Muscle of leg (tissue), 11 donors: ENCODE results near the gene CBX8. TPM values are rescaled to one million over a fixed set of nuclear protein-coding genes. Genes with fewer than 3 reads are reported as not detected.

Source experiments
- DNase-seq: peaks from one replicate; pipeline ENCODE4 v3.0.0; 2013
- H3K27ac ChIP-seq: one replicate; pipeline ENCODE4 v1.5.1; 2013; ENCODE audit warnings: mild to moderate bottlenecking, low read length, control low read depth
- H3K27me3 ChIP-seq: one replicate; pipeline ENCODE4 v1.6.1; 2013; ENCODE audit warnings: low read length; ENCODE audit not compliant: control insufficient read depth, insufficient read depth
- H3K36me3 ChIP-seq: one replicate; pipeline ENCODE4 v1.6.1; 2013; ENCODE audit warnings: low read length; ENCODE audit not compliant: control insufficient read depth, insufficient read depth
- H3K4me1 ChIP-seq: one replicate; pipeline ENCODE4 v1.6.1; 2013; ENCODE audit warnings: low read length; ENCODE audit not compliant: control insufficient read depth, insufficient read depth
- H3K4me3 ChIP-seq: one replicate; pipeline ENCODE4 v1.5.1; 2013; ENCODE audit warnings: low read length, control low read depth
- H3K9me3 ChIP-seq: replicated peaks from 2 replicates; pipeline ENCODE4 v1.6.1; 2013; ENCODE audit warnings: low read depth, low read length; ENCODE audit not compliant: control insufficient read depth
- WGBS: methylation state at CpG from one replicate; pipeline ENCODE4 v1.1.5; 2013; ENCODE audit warnings: missing lambda C conversion rate; ENCODE audit not compliant: insufficient coverage; 5-methylcytosine and 5-hydroxymethylcytosine counted together
- polyA plus RNA-seq, 8 donors: library from polyadenylated mRNA; unstranded; fragments of 120-200 nt; gene quantifications; one replicate each; pipeline versions ENCODE4 v1.2.1 to v1.2.3, GENCODE V29; 2013; ENCODE audit warnings: inconsistent platforms in 1 of 8, low replicate concordance in 1 of 8; ENCODE audit not compliant: insufficient read length in 8 of 8, insufficient read depth in 1 of 8
- total RNA-seq: library from RNA; stranded (reverse); fragments of 120-200 nt; gene quantifications from one replicate; pipeline ENCODE4 v1.2.4, GENCODE V29; 2013

Gene CBX8
- total and polyA plus RNA-seq, 9 donors = 4.8 to 6.8 (median 5.9) TPM

DNA sequence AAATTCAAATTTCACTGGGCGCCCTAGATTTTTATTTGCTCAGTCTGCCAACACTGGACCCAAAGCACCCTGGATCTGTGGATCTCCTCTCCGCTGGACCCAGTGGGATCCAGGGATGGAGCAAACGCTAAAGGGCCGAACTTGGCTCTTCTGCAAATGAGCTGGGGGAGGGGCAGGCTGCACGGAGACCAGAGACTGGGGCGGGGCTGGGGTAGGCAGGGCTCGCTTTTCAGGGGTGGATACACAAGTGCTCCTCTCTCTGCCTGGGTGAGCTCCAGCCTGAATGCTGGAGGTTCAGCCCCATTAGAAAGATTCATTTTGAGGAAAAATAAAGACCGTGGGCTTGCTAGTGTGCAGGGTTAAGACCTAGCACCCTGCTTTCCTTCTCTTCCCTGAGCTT is 33.4 kb upstream of the CBX8 start:
- peaks cover 48% of the 10 kb centered on the region for H3K4me1 ChIP-seq
- peaks cover 10% of the 10 kb centered on the region for H3K36me3 ChIP-seq
- H3K27ac ChIP-seq = no peak overlapping the region
- no peak for DNase-seq
- no peaks in the 10 kb centered on the region for H3K9me3 ChIP-seq
- peaks cover 15% of the 10 kb centered on the region for H3K27me3 ChIP-seq
- no peak overlapping the region for H3K4me3 ChIP-seq
- 33% methylated on average over 7 of the region's 8 CpGs for WGBS

DNA sequence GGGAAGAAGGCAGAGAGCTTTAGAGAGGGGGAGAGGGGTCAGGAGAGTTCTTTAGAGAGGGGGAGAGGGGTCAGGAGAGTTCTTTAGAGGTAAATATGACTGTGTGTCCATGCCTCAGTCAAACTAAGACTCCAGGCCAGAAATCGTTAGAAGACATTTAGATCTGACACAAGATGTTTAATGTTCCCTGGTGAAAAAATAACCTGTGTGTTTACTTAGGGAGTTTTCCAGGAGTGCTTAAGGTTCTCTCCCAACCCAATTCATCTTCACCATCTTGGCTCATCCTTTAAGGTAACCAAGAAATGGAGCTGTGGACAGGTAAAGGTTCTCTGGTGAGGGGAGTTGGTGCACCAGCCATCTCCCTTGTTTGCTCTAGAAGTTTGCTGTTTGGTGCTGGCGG is 32.6 kb upstream of the CBX8 start:
- Histone ChIP-seq H3K4me3 (no peak overlapping the region), H3K9me3 (no peaks in the 10 kb centered on the region), H3K36me3 (peaks cover 1% of the 10 kb centered on the region), H3K4me1 (peaks cover 48% of the 10 kb centered on the region), H3K27me3 (peaks cover 17% of the 10 kb centered on the region), H3K27ac (no peak overlapping the region)
- no CpG with 5 or more reads among the region's 2 CpGs for WGBS
- no peak for DNase-seq

- WGBS = no CpG with 5 or more reads among the region's 2 CpGs
- H3K9me3 ChIP-seq = no peaks in the 10 kb centered on the region
- DNase-seq = no peak
- no peaks in the 10 kb centered on the region for H3K36me3 ChIP-seq
- no peak overlapping the region for H3K4me3 ChIP-seq
- H3K4me1 ChIP-seq = peaks cover 48% of the 10 kb centered on the region
- no peak overlapping the region for H3K27ac ChIP-seq
- H3K27me3 ChIP-seq = peaks cover 17% of the 10 kb centered on the region
Observed at GRCh38 chr17:79829004-79829403, 32.1 kb upstream of the CBX8 start.

DNA sequence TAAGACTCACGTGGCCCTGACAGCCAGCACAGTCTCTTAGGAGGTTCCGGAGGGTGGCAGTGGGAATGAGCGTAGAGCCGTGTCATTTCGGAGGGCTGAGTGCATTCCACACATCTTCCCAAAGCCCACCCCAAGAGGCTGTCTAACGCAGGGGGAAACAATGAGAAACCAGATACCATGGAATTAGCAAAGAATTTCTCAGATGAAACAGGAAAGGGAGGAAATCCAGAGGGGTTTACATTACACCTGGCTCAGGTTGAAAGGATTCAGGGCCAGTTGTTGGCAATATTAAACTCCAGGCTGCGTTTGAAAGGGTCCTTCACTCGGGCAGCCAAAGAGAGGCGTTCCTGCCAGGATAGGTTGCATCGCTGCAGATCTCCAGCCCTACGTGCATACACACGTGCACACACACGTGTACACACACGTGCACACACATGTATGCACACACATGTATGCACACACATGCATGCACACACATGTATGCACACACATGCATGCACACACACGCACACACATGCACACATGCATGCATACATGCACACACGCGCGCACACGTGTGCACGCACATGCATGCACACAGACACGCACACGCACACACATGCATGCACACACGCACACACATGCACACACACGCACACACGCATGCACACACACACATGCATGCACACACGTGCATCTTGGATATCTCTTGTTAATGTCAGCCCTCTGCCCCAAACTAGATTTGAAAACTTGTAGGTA is 30.1 kb upstream of the CBX8 start:
- 63% methylated on average over 19 of the region's 26 CpGs for WGBS
- peaks cover 17% of the 10 kb centered on the region for H3K27me3 ChIP-seq
- no peaks in the 10 kb centered on the region for H3K9me3 ChIP-seq
- peaks cover 36% of the 10 kb centered on the region for H3K4me1 ChIP-seq
- no peak overlapping the region for H3K4me3 ChIP-seq
- no peak overlapping the region for H3K27ac ChIP-seq
- H3K36me3 ChIP-seq = no peaks in the 10 kb centered on the region
- DNase-seq = no peak

DNA sequence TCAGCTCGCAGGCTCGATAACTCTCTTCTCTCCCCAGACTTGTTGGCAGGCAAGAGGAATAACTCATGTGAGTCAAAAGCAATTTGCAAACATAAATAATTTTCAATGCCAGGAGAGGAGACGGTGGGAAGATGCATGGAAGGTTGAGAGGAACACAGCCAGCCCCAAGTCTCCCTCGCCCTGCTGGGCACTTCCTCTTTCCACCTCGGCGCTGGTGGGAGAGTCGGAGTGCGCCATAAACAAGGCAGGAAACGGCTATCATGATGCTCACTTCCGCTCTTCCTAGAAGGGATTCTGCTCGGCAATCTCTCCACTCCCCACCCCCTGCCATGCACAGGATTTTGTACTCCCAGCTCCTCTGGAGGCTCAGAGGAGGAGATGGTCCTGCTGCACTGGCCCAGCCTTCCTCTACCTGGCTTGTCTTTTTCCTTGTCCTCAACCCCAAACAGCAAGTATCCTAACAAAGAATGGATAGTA is 29.4 kb upstream of the CBX8 start:
- peaks cover 19% of the 10 kb centered on the region for H3K27me3 ChIP-seq
- H3K4me3 ChIP-seq = no peak overlapping the region
- peak; percentile 63 for DNase-seq
- 24% methylated on average over 7 of the region's 11 CpGs for WGBS
- no peaks in the 10 kb centered on the region for H3K9me3 ChIP-seq
- H3K27ac ChIP-seq = no peak overlapping the region
- no peaks in the 10 kb centered on the region for H3K36me3 ChIP-seq
- H3K4me1 ChIP-seq = peaks cover 28% of the 10 kb centered on the region

- no peak for DNase-seq
- H3K4me1 ChIP-seq = peaks cover 21% of the 10 kb centered on the region
- H3K9me3 ChIP-seq = no peaks in the 10 kb centered on the region
- 75% methylated on average over 1 of the region's 5 CpGs for WGBS
- no peak overlapping the region for H3K4me3 ChIP-seq
- H3K27me3 ChIP-seq = peaks cover 17% of the 10 kb centered on the region
- no peak overlapping the region for H3K27ac ChIP-seq
- no peaks in the 10 kb centered on the region for H3K36me3 ChIP-seq
Observed at GRCh38 chr17:79825580-79825921, 28.7 kb upstream of the CBX8 start.

GRCh38 chr17:79824893-79825579 is 28.2 kb upstream of the CBX8 start:
- no peaks in the 10 kb centered on the region for H3K9me3 ChIP-seq
- peaks cover 19% of the 10 kb centered on the region for H3K4me1 ChIP-seq
- no peak for DNase-seq
- no peak overlapping the region for H3K4me3 ChIP-seq
- H3K36me3 ChIP-seq = no peaks in the 10 kb centered on the region
- WGBS = 87% methylated on average over 5 of the region's 6 CpGs
- H3K27ac ChIP-seq = no peak overlapping the region
- H3K27me3 ChIP-seq = peaks cover 22% of the 10 kb centered on the region

GRCh38 chr17:79824234-79824633 is 27.4 kb upstream of the CBX8 start:
- DNase-seq = no peak
- Histone ChIP-seq H3K36me3 (no peaks in the 10 kb centered on the region), H3K4me3 (no peak overlapping the region), H3K9me3 (no peaks in the 10 kb centered on the region), H3K4me1 (peaks cover 17% of the 10 kb centered on the region), H3K27me3 (peaks cover 29% of the 10 kb centered on the region), H3K27ac (no peak overlapping the region)
- WGBS = 95% methylated on average over 8 of the region's 17 CpGs

GRCh38 chr17:79822583-79823124 is 25.8 kb upstream of the CBX8 start:
- no peak overlapping the region for H3K4me3 ChIP-seq
- H3K36me3 ChIP-seq = no peaks in the 10 kb centered on the region
- H3K4me1 ChIP-seq = peaks cover 13% of the 10 kb centered on the region
- 93% methylated on average over 14 of the region's 17 CpGs for WGBS
- peaks cover 44% of the 10 kb centered on the region for H3K27me3 ChIP-seq
- H3K27ac ChIP-seq = no peak overlapping the region
- no peak for DNase-seq
- no peaks in the 10 kb centered on the region for H3K9me3 ChIP-seq

DNA sequence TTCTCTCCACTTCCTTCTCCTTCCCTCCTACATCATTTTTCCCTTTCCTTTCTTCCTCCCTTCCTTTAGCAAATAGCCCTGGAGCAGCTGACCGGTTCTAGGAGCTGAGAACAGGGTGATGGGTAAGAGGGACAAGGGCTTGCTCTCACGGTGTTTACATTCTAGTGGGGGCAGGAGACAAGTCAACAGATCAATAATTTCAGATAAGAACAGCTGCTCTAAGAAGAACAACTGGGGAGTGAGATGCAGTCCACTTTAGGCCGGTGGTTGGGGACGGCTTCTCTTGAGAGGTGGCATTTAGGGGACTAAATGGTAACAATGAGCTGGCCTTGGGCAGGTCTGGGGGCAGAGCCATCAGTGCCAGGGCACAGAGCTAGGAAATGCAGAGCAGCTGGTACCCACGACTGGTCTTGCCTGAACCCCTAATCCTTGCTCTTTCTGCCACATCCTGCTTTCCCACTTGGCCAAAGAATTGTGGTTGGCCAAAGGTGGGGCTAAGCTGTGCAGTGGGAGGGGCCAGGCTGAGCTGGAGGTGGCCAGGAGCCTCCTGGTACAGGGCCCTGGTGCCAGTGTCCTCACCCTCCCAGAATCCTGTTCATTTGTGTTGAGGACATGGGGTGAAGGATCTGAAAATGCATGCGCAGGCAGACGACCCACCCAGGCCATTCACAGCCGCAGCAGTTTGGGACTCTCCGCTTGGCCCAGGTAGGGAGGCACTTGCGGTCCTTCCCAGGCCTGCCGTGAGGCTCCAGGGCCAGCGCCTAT is 24.6 kb upstream of the CBX8 start:
- Histone ChIP-seq H3K27me3 (peaks cover 53% of the 10 kb centered on the region), H3K4me1 (peaks cover 6% of the 10 kb centered on the region), H3K9me3 (no peaks in the 10 kb centered on the region), H3K27ac (no peak overlapping the region), H3K36me3 (no peaks in the 10 kb centered on the region), H3K4me3 (no peak overlapping the region)
- no peak for DNase-seq
- WGBS = 83% methylated on average over 10 of the region's 12 CpGs
